NCI-H1048 (cell line): ENCODE data around the gene MED10.
"Not testable (repeated sequence)": the region's sequence is repeated elsewhere in the genome, so short reads cannot be mapped to it uniquely, and the experiment has no call there.

Experiments
- DNase-seq: peaks from one replicate; lab custom pipeline; 2025; lab: John Stamatoyannopoulos, UW

MED10 gene

DNA sequence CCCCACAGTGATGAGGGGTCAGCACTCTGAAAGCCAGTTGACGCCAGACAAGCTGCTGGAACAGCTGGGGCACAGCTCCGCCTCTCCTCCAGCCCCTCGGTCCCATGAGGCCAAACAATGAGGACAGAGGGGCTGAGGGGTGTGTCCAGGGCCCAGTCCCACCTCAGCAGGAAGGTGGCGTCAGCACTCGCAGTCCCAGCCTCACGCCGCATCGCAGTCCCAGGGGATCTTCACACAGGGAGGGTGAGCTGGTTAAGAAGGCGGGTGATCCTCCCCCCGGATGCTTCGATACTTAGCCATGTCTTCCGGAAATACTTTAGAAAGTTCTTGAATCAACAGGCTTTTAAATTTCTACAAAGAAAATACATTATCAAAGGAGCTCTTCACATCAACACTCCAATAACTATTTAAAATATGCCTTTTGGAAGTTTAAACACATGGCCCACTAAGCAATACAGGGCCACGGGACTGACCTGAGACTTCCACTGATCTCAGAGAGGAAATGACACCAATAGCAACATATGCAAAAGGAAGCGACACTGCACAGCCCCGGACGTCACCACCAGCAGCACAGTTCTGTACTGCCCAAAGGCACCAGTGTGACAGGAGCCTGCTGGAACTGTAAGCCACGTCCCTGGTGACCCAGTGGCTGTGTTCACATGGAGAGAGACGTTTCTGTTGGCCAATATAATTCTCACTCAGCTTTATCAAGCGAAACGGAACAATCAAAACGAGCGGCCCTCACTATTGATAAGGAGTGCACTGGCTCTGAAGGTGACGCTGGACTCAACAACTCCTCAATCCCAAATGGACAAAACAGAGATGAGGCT is 5.9 kb downstream of the MED10 start:
- no peak for DNase-seq

DNA sequence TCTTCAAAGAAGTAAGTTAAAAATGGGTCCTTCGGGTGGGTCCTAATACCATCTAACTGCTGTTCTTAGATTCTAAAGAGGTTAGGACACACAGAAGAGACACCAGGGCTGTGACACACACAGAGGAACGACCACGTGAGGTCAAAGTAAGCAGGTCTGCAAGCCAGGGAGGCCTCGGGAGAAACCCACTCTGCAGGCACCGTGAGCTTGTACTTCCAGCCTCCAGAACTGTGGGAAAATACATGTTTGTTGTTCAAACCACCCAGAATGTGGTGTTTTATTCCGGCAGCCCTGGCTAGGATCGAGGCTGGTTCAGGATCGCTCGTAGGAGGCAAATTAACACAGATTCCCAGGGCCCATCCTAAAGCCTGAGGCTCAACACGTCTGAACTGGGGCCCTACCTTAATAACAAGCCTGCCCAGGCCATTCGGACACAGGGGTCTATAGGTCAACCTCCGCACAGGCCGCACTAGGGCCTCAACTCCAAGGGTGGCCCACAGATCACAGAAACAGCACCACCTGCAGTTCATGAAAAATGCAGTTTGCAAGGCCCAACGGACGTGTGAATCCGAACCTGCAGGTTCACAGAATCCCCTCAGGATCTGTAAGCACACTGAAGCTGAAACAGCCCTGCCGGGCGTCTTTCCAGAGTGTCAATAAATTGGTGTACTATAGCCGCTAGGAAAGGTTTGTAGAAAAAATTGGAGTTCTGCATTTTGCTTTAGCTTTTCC is 7.1 kb downstream of the MED10 start:
- no peak for DNase-seq

DNA sequence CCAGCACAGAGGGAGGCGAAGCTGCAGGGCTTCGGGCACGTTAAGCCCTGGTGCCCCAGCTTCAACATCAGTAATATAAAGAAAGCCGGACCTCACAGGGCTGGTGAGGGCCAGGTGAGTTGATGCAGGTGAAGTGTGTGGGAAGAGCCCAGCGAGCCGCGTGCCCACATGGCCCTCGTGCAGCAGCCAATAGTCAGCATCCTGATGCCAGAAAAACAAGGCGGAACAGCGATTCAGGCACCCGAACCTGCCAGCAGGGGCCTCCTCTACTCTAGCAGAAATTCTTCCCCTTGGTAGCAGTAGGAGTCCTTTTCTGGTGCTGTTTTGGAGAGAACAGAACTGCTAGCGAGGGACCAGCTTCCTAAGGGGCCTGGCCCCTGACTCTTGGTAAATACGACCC is 7.8 kb downstream of the MED10 start:
- no peak for DNase-seq

DNA sequence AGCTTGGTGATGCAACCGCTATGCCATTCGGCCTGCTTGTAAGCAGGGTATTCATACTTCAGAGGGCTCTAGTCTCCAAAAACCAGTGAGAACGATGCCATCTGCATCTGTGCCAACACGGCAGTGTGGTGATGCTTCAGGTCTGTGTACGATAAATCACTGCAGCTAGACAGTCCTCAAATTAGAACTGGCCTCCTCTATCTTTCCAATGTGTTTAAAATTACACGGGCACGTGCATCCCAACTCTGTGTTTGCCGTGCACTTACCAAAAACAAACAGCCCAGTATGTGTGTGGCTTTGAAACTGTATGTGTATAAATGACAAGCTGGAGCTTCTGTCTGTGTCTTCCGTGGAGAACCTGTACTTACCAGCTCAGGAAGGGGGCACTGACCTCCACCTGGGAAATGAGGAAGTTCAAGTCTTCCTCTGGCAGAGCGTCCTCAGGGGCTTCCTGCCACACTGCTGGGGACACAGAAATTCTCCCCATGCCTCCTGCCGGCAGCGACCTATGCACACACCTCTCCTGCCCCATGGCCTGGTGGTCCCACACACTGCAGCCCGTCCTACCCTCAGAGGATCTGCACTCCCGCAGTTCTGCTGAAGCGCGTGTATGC is 12.3 kb downstream of the MED10 start:
- DNase-seq: no peak

DNA sequence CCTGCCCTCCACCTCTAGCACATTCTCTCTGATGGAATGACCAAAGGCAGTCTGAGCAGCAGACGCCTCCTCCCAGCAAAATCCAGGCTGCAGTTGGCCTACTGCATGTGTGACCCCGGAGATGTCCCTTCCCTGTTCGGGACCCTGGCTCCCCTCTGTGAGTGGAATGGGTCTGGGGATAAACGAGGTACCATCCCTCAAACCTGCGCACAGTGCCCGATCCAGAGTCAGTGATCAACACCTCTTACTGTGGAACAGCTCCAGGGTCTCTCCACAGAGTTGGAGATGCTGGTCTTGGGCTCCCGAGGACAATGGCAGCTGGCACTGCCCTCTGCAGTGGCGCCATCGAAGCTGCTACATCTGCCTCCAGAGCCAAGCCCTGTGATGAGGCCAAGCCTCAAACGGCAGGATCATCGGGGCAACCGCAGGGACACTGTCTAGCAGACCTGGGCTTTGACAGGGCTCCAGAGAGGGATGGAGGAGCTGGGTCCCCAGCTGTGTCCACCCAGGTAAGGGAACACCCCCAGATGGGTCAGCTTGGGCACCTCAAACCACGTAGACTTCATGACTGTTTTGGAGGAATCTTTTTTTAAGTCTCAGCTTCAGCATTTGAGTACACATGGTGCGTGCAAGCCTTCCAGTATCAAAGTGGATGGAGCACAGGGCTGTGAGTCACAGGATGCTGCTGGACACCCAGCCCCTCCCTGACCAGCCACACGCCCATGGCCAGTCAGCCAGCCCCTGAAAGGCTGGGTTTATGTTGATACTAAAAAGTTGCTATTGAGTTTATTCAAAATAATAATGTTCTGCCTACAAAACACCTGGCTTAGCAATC is 13.0 kb downstream of the MED10 start:
- no peak for DNase-seq

DNA sequence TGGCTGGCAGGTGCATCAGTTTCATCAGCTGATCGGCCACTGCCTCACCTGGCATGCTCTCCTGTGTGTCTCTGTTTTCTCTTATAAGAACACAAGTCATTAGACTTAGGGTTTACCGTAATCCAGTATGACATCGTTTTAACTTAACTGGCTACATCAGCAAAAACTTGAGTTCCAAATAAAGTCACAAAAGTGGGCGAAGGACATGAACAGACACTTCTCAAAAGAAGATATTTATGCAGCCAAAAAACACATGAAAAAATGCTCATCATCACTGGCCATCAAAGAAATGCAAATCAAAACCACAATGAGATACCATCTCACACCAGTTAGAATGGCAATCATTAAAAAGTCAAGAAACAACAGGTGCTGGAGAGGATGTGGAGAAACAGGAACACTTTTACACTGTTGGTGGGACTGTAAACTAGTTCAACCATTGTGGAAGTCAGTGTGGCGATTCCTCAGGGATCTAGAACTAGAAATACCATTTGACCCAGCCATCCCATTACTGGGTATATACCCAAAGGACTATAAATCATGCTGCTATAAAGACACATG is 14.8 kb downstream of the MED10 start:
- DNase-seq: not testable (repeated sequence)

DNA sequence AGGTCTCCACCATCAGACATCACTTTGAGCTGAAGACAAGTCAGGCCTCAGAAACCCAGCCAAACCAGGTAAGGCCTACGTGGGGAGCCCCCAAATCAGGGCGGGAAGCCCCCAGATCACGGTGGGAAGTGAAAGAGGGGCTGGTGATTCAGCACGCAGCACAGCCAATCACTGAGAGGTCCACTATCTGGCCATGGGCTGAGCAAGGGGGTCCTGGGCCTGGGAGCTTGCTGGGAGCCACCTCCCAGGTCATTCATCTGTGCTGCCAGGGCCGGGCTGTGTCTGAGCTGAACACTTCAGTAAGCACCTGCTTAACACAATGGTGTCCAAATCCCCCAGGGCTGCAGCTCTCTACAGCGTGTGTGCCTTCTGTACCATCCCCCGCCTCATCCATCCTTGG is 15.5 kb downstream of the MED10 start:
- DNase-seq: no peak

DNA sequence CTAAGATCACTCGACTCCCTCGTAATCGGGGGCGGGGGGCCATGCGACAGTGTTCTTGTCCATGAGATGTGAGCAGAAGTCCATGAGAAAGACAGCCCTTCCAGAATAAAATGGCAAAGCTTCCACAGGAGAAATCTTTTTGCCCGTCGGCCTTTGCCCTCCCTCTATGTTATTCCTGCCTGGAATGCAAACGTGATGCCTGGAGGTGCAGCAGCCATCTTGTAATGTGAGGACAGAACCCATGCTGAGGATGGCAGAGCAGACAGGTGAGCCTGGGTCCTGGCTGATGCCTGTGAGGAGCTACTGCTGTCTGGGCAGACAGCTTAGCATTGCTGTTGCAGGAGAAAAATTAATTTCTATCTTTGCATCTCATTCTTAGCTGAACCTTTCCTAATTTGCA is 17.2 kb downstream of the MED10 start:
- no peak for DNase-seq

DNA sequence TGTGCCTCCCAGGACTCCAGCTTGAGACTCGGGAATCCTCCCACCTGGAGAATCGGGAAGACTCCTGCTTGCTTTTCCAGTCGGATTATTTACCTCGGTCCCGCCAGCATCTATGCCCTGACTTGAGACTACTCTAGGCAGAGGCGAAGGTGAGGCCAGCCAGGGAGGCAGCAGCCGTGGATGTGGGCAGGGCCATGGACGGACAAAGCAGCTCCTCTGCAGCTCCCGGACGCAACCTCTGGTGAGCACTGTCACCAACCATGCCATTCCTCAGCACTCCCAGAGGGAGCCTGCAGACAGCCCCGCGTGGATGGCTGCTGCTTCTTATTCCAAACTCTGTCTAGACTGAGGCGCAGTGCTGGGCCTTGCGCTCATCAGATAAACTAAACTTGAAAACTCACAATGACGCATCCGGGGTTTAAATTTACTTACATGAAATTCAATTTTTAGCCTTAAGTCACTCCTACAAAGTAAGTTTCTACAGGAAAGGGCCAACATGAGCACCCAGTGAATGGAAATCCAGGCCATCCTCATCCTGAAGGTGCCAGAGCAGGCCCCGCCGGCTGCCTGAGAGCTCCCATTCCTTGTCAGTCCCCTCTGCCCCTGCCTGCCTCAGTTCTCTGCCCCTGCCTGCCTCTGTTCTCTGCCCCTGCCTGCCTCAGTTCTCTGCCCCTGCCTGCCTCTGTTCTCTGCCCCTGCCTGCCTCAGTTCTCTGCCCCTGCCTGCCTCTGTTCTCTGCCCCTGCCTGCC is 17.8 kb downstream of the MED10 start:
- no peak for DNase-seq

DNA sequence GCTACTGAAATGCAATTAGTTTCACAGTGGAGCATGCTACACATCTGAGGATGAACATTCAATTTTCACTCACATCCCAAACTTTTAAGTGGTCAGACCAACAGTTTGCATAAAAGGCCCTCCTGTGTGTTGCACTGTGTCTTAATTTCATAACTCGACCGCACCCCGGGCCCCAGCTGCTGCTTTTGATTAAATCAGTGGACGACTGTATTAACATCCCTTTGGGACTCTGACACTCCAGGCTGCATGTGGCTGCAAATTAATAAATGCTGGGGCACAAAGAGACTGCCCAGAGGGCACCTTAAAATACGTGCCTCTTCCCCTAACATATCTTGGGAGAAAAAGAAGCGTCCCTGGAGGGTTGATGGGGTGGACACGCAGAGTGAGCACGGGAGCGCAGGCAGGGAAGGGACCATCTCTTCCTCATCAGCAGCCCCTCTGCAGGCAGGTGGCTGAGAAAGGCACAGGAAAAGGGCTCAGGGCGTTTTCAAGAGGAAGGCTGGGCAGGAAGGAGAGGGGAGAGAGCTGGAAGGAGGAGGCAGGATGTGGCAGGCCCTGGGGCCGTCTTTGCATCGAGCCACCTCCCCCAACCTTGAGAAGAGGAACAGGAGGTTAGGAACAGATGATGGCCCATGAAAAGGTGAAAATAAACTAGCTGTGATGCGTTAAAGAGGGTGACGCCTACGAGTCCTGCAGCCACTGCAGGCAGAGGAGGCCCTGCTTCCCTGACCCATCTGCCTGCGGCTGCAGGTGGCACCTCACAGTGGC is 18.6 kb downstream of the MED10 start:
- DNase-seq: no peak

DNA sequence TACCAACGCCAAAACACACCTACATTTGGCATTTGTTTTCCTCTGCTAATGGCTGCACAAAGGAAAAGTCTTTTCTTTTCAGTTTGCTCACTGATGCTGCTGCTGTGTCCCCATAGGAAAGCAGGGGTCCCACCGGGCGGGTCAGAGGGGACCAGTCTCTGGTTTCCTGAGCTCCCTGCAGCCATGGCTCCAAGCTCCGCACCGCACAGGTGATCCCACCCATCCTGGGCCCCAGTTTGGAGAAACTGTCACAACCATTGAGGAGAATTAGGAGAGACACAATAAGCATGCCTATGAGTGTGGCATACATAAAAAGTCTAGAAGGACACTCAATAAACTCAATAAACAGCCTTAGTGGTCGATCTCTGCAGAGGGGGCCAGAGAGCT is 19.9 kb downstream of the MED10 start:
- DNase-seq: no peak

DNA sequence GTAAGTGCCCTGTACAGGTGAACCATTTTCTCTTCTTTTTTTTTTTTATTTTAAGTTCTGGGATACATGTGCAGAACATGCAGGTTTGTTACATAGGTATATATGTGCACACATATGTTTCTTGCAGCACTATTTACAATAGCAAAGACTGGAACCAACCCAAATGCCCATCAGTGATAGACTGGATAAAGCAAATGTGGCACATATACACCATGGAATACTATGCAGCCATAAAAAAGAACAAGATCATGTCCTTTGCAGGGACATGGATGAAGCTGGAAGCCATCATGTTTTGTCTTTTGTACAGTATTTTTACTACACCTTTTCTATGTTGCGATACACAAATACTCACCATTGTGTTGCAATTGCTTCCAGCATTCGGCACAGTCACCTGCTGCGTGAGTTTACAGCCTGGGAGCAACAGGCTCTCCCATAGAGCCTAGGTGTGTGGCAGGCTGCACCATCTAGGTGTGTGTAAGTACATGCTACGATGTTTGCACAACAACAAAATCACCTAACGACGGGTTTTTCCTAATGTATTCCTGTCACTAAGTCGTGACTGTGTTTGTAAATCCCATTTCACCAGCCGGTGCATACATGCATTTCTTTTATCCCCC is 20.4 kb downstream of the MED10 start:
- DNase-seq: not testable (repeated sequence)

DNA sequence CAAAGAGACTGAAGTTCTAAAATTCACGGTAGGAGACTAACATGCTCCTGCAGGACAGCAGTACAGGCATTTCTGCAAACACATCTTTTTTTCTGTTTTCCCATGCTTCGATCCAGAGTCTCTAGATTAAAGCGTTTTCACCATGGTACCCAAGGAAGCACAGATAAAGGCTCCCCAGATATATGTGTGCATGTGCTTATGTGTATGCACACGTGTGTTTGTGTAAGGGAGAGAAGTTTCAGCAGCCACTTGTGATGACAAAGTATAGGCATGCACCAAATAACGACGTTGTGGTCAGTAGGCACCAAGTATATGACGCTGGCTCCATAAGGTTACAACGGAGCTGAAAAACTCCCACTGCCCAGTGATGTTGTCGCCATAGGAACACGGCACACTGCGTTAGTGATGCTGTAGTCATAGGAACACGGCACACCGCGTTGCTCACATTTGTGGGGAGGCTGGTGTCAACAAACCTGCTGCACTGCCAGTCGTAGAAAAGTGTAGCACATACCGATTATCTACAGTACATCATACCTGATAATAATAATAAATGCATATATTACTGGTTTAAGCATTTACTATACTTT is 21.7 kb downstream of the MED10 start:
- no peak for DNase-seq

DNA sequence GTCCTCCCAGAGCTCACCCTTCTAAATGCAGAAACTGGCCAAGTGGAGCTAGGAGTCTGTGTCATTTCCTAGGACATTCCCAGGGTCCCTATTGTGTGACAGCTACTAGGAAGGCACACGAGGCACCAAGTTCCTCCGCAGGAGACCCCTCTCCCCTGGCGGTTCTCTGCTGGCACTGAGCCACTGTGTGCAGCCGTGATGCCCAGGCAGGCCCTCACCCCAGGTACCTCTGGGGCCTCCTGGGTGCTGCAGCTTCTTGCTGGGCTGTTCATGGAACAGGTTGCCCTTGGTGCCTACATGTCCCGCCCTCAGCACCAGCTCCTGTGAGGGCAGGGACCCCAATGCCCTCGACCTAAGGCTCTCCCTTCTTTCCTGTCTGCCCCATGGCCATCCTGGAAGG is 23.1 kb downstream of the MED10 start:
- no peak for DNase-seq

DNA sequence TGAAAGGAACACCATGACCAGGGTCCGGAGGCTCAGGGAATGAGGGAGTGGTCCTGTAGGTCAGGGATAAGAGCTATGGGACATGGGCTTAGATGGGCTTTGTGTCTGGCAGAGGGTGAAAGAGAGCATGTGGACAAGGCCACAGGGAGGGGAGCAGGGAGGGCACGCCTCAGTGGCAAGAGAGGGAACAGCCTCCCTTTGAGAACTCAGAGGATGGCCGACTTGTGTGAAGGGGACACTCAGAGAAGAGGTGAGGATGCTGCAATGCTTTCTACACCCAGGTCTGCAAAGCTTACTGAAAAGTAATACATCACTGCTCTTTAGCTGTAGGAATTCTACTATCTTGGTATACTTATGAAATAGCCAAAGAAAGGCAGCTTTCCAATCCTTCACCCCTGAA is 23.5 kb downstream of the MED10 start:
- DNase-seq: no peak

DNA sequence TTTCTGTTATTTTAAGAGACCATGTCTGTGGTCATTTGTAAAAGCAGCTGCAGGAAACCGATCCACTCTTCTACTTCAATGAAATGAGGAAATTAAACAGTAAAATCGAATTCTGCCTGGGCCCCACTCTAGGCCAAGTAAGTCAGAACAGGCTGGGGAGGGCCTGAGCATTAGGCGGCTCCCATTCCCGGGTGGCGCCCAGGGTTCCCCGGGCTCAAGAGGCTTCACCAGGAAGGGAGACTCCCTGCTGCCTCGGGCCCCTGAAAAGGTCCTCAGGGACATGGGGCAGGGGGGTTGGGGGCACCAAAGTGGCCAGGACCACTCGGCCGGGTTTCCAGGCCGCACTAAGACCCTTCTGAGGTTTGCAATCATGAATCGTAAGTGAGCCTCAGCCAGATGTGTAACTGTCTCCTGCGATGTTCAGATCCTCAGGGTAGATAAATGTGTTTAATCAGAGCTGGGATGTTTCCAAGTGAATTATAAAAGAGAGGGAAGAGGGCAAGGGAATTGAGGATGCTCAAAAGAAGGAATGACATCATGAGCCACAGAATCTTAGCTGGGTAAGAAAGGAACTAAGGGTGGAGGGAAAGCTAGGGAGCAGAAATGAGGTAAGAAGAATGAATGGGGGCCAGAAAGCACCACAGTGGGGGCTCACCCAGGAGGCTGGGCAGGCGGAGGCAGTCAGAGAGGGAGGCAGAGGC is 24.6 kb downstream of the MED10 start:
- DNase-seq: no peak

DNA sequence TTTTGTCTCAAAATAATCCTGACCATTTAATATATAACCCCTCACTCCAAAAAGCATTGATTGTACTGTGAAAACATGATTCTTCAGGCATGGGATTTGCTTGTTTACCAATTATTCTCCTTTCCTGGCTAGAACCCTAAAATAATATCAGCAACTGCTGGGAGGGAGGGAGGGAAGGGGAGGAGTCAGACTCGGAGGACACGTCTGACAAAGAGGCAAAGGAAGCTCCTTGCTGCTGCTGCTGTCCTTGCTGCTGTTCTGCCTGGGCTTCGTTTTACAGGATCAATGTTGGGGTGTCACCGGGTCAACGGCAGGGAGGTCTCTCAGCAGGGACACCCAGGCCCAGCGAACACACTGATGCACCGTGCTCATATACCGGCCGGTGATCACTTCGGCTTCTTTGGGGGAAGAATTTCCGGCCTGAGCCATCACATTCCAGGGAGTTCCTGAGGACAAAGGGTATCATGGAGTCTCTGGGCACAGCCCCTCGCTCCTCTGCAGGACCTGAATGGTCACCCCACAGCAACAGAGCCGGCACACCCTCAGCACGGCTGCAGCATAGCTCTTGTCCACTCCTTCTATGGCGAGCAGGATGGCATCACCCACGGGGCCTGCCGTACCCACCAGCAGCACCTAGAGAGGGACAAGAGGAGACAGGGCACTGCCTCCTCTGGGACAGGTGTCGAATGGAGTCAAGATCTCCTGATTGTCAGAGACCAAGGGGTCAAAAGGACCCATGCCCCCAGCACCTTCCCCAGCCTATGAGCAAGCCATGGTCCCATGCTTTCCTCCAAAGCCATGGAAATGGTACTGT is 27.9 kb downstream of the MED10 start:
- DNase-seq: no peak

DNA sequence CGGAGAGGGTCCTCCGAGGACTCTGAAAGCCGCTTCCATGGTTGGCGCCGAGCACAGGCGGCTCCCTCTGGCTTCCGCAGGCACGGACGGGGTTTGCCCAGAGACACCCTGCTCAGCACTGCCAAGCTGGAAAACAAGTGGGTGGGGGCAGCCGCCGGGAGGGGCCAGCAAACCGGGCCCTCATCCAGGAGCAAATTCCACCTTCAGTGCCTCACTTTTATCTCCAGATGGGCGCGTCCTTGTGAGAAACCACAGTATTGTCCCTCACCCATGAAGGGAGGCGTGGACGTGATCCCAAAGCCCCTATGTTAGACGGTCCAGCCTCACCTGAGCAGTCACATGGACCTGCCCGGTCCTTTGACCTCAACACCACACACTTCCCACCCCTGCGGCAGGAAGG is 29.0 kb downstream of the MED10 start:
- no peak for DNase-seq
